Lower leg skin (tissue), 4 donors: Measurements from ENCODE around the gene CDH20. TPM values are rescaled to one million over a fixed set of nuclear protein-coding genes. Genes with fewer than 3 reads are reported as not detected.

Experiments
- DNase-seq, 2 donors: peaks; one replicate each; pipeline ENCODE4 v3.0.0-alpha.2; 2019; ENCODE audit warnings: low spot score in 2 of 2
- H3K4me3 ChIP-seq: fragments of 200-600 bp; sonication (generic); 2 replicates; pipeline ENCODE4 v1.5.1; 2017; ENCODE audit warnings: mild to moderate bottlenecking, low read depth; ENCODE audit not compliant: poor library complexity, severe bottlenecking
- POLR2A ChIP-seq, 2 donors: fragments of 450-650 bp; IDR thresholded peaks; one replicate each; pipeline ENCODE4 v1.6.1; 2016 to 2017; ENCODE audit warnings: antibody characterized with exemption in 2 of 2, mild to moderate bottlenecking in 1 of 2, moderate library complexity in 1 of 2
- WGBS, 2 donors: methylation state at CpG; one replicate each; pipeline ENCODE4 v1.1.5; 2018; 5-methylcytosine and 5-hydroxymethylcytosine counted together
- intact Hi-C: fragments of 100-400 bp; cut with DNase I; formaldehyde crosslinking; loops from one replicate; pipeline ENCODE4 v1.15.0; 2023; ENCODE audit warnings: low total_unique reads
- total RNA-seq, 4 donors: library from RNA; depleted of rRNA; stranded (reverse); fragments of >200 nt; gene quantifications; one replicate each; pipeline ENCODE4 v1.1.0, GENCODE V29; 2016
- TF ChIP-seq, protein P1 (sequence below), 3 donors: fragments of 450-650 bp; IDR thresholded peaks; one replicate each; pipeline ENCODE4 v1.5.1; 2016; ENCODE audit warnings: antibody characterized with exemption in 3 of 3, mild to moderate bottlenecking in 3 of 3, moderate library complexity in 2 of 3

The CDH20 gene
- total RNA-seq, 4 donors from 2014 or later = 1.2 to 2.9 (median 2.4) TPM

DNA sequence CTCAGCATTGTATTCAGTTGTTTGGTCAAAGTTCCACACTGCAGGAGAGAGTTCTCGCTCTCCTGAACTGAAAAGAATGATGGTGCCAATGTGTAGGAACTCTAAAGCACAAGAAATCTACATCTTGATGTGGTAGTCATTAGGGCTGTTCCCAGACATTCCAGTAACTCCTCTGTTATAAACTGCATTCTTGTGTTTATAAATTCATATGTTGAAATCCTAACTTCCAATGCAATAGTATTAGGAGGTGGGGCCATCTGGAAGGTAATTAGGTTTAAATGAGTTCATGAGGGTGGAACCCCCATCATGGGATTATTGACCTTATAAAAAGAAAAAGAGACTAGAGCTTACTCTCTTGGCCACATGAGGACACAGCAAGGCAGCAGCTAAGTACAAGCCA is 239.6 kb downstream of the CDH20 start:
- WGBS, 2 donors = 88 to 98% methylated on average over 1 of the region's 1 CpG
- no peak for DNase-seq
- intact Hi-C loops = loop anchor here (10.0 kb wide), 1 partner anchor 332 kb away; no protein-coding TSS in a partner anchor
- no peak overlapping the region for H3K4me3 ChIP-seq
- TF ChIP-seq POLR2A (IDR thresholded peaks at IDR 0.05) = no peak
- TF ChIP-seq, protein P1, sequence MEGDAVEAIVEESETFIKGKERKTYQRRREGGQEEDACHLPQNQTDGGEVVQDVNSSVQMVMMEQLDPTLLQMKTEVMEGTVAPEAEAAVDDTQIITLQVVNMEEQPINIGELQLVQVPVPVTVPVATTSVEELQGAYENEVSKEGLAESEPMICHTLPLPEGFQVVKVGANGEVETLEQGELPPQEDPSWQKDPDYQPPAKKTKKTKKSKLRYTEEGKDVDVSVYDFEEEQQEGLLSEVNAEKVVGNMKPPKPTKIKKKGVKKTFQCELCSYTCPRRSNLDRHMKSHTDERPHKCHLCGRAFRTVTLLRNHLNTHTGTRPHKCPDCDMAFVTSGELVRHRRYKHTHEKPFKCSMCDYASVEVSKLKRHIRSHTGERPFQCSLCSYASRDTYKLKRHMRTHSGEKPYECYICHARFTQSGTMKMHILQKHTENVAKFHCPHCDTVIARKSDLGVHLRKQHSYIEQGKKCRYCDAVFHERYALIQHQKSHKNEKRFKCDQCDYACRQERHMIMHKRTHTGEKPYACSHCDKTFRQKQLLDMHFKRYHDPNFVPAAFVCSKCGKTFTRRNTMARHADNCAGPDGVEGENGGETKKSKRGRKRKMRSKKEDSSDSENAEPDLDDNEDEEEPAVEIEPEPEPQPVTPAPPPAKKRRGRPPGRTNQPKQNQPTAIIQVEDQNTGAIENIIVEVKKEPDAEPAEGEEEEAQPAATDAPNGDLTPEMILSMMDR (IDR thresholded peaks at IDR 0.05) = no peak

DNA sequence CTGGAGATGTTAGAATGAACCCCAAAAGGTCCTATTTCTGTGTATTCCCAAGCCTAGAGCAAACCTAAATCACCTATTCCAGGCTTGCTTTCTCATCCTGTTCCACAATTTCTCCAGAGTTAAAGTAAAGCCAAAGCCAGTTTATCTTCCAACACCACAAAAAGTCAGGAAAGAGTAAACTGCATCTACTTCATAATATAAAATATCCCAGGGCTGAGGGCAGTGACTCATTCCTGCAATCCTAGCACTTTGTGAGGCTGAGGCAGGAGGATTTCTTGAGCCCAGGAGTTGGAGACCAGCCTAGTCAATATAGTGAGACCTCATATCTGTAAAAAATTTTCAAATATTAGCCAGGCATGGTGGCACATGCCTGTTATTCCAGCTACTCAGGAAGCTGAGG is 241.4 kb downstream of the CDH20 start:
- no peak overlapping the region for H3K4me3 ChIP-seq
- intact Hi-C loops = loop anchor here (10.0 kb wide), 1 partner anchor 330 kb away; no protein-coding TSS in a partner anchor
- TF ChIP-seq, protein P1 (IDR thresholded peaks at IDR 0.05) = no peak
- no peak for TF ChIP-seq POLR2A (IDR thresholded peaks at IDR 0.05)
- no peak for DNase-seq

DNA sequence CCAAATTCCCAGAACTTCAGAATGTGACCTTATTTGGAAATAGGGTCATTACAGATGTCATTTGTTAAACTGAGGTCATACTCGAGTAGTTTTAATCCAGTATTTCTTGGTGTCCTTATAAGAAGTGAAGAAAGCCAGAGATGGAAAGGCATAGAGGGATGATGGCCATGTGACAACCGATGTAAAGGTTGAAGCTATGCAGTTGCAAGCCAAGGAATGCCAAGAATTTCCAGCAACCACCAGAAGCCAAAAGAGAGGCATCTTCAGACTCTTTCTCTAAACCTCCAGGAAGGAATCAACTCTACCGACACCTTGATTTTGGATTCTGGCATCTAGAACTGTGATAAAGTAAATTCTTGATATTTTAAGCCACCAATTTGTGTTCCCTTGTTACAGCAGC is 242.2 kb downstream of the CDH20 start:
- TF ChIP-seq, protein P1 (IDR thresholded peaks at IDR 0.05) = no peak
- WGBS, 2 donors = 63 to 66% methylated on average over 3 of the region's 3 CpGs
- intact Hi-C loops = loop anchor here (10.0 kb wide), 1 partner anchor 329 kb away; no protein-coding TSS in a partner anchor
- H3K4me3 ChIP-seq = no peak overlapping the region
- no peak for DNase-seq

DNA sequence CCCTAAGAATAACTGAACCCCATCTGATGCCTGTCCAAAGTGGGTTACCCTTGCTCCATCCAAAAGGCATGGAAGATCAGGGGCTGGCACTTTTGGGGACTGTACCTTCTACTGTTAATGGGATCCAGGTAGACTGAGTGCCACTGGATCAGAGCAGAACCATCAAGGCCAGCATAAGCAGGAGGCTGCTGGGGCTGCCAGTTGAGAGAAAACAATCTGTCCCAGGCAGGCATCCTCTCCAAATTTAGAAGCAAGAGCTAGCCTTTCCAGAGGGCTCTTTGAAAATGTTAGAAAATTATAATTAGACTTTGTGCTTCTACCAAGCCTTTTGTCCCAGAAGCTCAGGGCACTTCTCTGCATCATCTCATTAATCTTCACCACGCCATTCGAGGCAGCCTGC is 245.6 kb downstream of the CDH20 start:
- WGBS, 2 donors = 89 to 91% methylated on average over 2 of the region's 2 CpGs
- intact Hi-C loops = loop anchor here (10.0 kb wide), 1 partner anchor 326 kb away; no protein-coding TSS in a partner anchor
- no peak for DNase-seq
- no peak overlapping the region for H3K4me3 ChIP-seq
- TF ChIP-seq, protein P1 (IDR thresholded peaks at IDR 0.05) = no peak
- TF ChIP-seq POLR2A (IDR thresholded peaks at IDR 0.05) = no peak

DNA sequence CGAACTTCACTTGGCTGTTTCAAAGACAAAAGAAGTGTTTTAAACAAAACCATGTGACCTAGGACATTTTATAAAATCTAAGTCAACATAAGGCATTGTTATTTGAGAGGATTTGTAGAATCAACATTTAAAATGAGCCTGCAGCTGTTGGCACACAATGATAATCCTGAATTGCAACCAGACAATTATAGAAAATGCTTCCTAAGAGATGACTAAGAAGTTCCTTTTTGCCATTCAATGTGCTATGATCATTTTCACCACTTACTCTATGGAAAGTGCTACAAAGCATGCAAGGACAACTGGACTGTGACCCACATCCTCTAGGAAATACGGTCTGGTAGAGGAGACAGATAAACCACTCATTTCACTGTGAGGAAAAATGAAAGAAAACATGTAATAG is 246.4 kb downstream of the CDH20 start:
- intact Hi-C loops = loop anchor here (10.0 kb wide), 1 partner anchor 325 kb away; no protein-coding TSS in a partner anchor
- whole genome bisulfite sequencing, 2 donors = 56 to 57% methylated on average over 2 of the region's 2 CpGs
- no peak for DNase-seq
- TF ChIP-seq POLR2A (IDR thresholded peaks at IDR 0.05) = no peak
- TF ChIP-seq, protein P1 (IDR thresholded peaks at IDR 0.05) = no peak
- H3K4me3 ChIP-seq = no peak overlapping the region

DNA sequence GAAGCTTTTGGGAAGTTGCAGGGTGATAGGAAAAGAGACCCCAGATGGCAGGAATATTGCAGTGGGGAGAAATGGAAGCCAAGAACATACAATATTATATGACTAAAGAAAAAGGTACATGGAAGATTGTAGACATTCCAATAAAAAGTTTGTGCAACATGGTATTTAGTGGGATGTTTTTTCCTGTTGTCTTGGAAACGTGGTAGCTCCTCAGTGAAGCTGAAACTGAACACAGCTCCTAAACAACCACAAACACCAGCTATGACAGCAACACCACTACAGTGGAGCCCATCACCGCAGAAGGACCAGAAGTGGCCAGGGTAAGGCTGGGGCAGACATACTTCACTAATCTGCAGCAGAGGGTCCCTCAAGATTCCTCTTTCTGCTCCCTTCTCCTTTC is 246.8 kb downstream of the CDH20 start:
- intact Hi-C loops = no loop called here
- H3K4me3 ChIP-seq = no peak overlapping the region
- WGBS, 2 donors = 74 to 77% methylated on average over 2 of the region's 2 CpGs
- DNase-seq = no peak
- TF ChIP-seq, protein P1 (IDR thresholded peaks at IDR 0.05) = no peak
- no peak for TF ChIP-seq POLR2A (IDR thresholded peaks at IDR 0.05)
